Measurements from ENCODE around the gene CLEC2A. TPM values are rescaled to one million over a fixed set of nuclear protein-coding genes. Genes with fewer than 3 reads are reported as not detected.

Gene CLEC2A
- total and polyA plus RNA-seq, 9 of the 15 experiments (the other 6 are each of a cell fraction or from before 2014, with no cell fraction given) = not detected

DNA sequence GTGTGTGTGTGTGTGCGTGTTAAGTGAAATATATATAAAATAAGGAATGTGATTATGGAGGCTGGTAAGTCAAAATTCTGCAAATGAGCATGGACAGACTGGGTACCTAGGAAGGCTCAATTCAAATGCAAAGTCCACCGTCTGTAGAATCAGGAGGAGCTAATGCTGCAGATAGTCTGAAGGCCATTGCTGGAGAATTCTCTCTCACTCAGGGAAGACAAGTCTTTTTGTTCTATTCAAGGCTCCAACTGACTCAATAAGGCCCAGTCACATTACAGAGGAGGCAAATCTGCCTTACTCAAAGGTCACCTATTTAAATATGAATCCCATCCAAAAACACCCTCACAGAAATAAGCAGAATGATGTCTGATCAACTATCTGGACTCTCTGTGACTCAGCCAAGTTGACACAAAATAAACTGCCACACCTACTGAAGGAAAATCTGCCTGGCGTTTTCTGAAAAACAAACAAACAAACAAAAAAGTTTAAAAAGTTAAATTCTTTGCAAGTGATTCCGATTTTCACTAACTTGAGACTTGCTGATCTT, 51.6 kb downstream of the CLEC2A start:
- Histone ChIP-seq H3K9me3 (replicated peaks; ENCODE audit: control insufficient read depth, insufficient read depth, low read depth, low read length) (no peaks in the 10 kb centered on the region), H2AFZ (ENCODE audit: low read depth, low read length) (no peak overlapping the region), H4K20me1 (replicated peaks; ENCODE audit: control insufficient read depth, insufficient read depth, low read length) (no peaks in the 10 kb centered on the region), H3K36me3 (ENCODE audit: control insufficient read depth, insufficient read depth, low read length) (no peaks in the 10 kb centered on the region), H3K4me1 (replicated peaks in 1 of 2; ENCODE audit: control insufficient read depth in 2 of 2, insufficient read depth in 2 of 2, low read length in 2 of 2) (no peaks in the 10 kb centered on the region), H3K79me2 (ENCODE audit: control insufficient read depth, insufficient read depth, low read length) (no peaks in the 10 kb centered on the region), H3K4me3 (no peak overlapping the region), H3K9ac (ENCODE audit: insufficient read depth in 1 of 2, low read depth in 2 of 2, low read length in 2 of 2) (no peak overlapping the region), H3K4me2 (ENCODE audit: insufficient read depth, low read length) (no peak overlapping the region), H3K9me1 (ENCODE audit: control insufficient read depth, insufficient read depth, low read length) (no peaks in the 10 kb centered on the region), H3K27ac (ENCODE audit: extremely low read depth, low read depth, low read length) (no peak overlapping the region), H3K27me3 (ENCODE audit: control insufficient read depth in 2 of 2, insufficient read depth in 2 of 2, low read length in 2 of 2) (no peaks in the 10 kb centered on the region)
- ATAC-seq (no peak), DNase-seq (ENCODE audit: extremely low read depth in 1 of 4, low spot score in 3 of 4) (no peak), FAIRE-seq (no peak)
- ChIA-PET CTCF (ENCODE audit: low intra/inter-chr PET ratio) (no interaction called here), POLR2A (no interaction called here)
- in situ Hi-C loops (cut with MboI) = no loop called here
- 29% methylated on average over 4 of the region's 4 CpGs for WGBS (ENCODE audit: insufficient coverage, low coverage, missing lambda C conversion rate)
- BruUV-seq (replicated peaks) = no TSS peak
- intact Hi-C loops (cut with micrococcal nuclease) = no loop called here
- TF ChIP-seq BMI1 (IDR thresholded peaks at IDR 0.05; ENCODE audit: low read length) (no peak), EP400 (IDR thresholded peaks at IDR 0.05) (no peak), PRDM10 (IDR thresholded peaks at IDR 0.05; ENCODE audit: partially characterized antibody) (no peak), ZBTB33 (CRISPR knock-in tag; IDR thresholded peaks at IDR 0.05) (no peak), GATAD2A (IDR thresholded peaks at IDR 0.05) (no peak), ZNF253 (CRISPR knock-in tag; conservative IDR thresholded peaks at IDR 0.05) (no peak), MTA3 (IDR thresholded peaks at IDR 0.05; ENCODE audit: borderline replicate concordance) (no peak), ZSCAN29 (IDR thresholded peaks at IDR 0.05) (no peak)
- TF ChIP-seq, protein P1, sequence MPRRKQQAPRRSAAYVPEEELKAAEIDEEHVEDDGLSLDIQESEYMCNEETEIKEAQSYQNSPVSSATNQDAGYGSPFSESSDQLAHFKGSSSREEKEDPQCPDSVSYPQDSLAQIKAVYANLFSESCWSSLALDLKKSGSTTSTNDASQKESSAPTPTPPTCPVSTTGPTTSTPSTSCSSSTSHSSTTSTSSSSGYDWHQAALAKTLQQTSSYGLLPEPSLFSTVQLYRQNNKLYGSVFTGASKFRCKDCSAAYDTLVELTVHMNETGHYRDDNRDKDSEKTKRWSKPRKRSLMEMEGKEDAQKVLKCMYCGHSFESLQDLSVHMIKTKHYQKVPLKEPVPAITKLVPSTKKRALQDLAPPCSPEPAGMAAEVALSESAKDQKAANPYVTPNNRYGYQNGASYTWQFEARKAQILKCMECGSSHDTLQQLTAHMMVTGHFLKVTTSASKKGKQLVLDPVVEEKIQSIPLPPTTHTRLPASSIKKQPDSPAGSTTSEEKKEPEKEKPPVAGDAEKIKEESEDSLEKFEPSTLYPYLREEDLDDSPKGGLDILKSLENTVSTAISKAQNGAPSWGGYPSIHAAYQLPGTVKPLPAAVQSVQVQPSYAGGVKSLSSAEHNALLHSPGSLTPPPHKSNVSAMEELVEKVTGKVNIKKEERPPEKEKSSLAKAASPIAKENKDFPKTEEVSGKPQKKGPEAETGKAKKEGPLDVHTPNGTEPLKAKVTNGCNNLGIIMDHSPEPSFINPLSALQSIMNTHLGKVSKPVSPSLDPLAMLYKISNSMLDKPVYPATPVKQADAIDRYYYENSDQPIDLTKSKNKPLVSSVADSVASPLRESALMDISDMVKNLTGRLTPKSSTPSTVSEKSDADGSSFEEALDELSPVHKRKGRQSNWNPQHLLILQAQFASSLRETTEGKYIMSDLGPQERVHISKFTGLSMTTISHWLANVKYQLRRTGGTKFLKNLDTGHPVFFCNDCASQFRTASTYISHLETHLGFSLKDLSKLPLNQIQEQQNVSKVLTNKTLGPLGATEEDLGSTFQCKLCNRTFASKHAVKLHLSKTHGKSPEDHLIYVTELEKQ (CRISPR knock-in tag; IDR thresholded peaks at IDR 0.05) = no peak
- TF ChIP-seq, protein P2, sequence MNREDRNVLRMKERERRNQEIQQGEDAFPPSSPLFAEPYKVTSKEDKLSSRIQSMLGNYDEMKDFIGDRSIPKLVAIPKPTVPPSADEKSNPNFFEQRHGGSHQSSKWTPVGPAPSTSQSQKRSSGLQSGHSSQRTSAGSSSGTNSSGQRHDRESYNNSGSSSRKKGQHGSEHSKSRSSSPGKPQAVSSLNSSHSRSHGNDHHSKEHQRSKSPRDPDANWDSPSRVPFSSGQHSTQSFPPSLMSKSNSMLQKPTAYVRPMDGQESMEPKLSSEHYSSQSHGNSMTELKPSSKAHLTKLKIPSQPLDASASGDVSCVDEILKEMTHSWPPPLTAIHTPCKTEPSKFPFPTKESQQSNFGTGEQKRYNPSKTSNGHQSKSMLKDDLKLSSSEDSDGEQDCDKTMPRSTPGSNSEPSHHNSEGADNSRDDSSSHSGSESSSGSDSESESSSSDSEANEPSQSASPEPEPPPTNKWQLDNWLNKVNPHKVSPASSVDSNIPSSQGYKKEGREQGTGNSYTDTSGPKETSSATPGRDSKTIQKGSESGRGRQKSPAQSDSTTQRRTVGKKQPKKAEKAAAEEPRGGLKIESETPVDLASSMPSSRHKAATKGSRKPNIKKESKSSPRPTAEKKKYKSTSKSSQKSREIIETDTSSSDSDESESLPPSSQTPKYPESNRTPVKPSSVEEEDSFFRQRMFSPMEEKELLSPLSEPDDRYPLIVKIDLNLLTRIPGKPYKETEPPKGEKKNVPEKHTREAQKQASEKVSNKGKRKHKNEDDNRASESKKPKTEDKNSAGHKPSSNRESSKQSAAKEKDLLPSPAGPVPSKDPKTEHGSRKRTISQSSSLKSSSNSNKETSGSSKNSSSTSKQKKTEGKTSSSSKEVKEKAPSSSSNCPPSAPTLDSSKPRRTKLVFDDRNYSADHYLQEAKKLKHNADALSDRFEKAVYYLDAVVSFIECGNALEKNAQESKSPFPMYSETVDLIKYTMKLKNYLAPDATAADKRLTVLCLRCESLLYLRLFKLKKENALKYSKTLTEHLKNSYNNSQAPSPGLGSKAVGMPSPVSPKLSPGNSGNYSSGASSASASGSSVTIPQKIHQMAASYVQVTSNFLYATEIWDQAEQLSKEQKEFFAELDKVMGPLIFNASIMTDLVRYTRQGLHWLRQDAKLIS (CRISPR knock-in tag; IDR thresholded peaks at IDR 0.05) = no peak
